GM12878 (cell line): ENCODE measurements around the gene SPATS2L. TPM values are rescaled to one million over a fixed set of nuclear protein-coding genes. Genes with fewer than 3 reads are reported as not detected.

Experiments
- ATAC-seq: fragments of 200-7000 bp; cut with Tn5 transposase; 3 replicates; pipeline ENCODE4 v1.9.1; 2020; ENCODE audit warnings: mild to moderate bottlenecking, moderate library complexity
- BruUV-seq: library from RNA; stranded (reverse); fragments of 400-500 nt; replicated peaks from 2 replicates; lab custom pipeline; 2021; lab: Mats Ljungman, UMichigan
- CTCF ChIA-PET: fragments of 300-600 bp; sonication (Branson Sonifier 250); formaldehyde crosslinking; extraction: SDS; loops from one replicate; lab custom pipeline; 2021; ENCODE audit warnings: inconsistent platforms; lab: Yijun Ruan, JAX
- POLR2A ChIA-PET: fragments of 350-600 bp; formaldehyde crosslinking; extraction: SDS; loops from one replicate; lab custom pipeline; 2021; ENCODE audit warnings: inconsistent platforms; lab: Charles Lee
- RAD21 ChIA-PET: fragments of 300-600 bp; sonication (Branson Sonifier 250); formaldehyde crosslinking; loops from one replicate; lab custom pipeline; 2023; ENCODE audit warnings: antibody characterized with exemption; ENCODE audit not compliant: unreplicated experiment; lab: Charles Lee
- SMC1A ChIA-PET: fragments of 300-600 bp; sonication (Branson Sonifier 250); formaldehyde crosslinking; loops from one replicate; lab custom pipeline; 2023; ENCODE audit not compliant: unreplicated experiment, uncharacterized antibody; lab: Charles Lee
- DNase-seq: peaks from one replicate; pipeline ENCODE4 v3.0.0-alpha.2; 2011; ENCODE audit warnings: low read depth, low spot score
- FAIRE-seq: peaks from 3 replicates; lab custom pipeline; 2011; peaks lifted over from hg19 to GRCh38; lab: Jason Lieb, UNC
- H2AFZ ChIP-seq: 2 replicates; pipeline ENCODE4 v1.6.0; 2011; ENCODE audit warnings: low read depth, low read length, control low read depth; ENCODE audit not compliant: control insufficient read depth
- H3K27ac ChIP-seq: 2 replicates; pipeline ENCODE4 v1.5.1; 2011; ENCODE audit warnings: control low read depth; ENCODE audit not compliant: control insufficient read depth, insufficient read depth
- H3K27me3 ChIP-seq, 2 experiments: replicated peaks in 1 of 2; 2 replicates each; pipeline versions ENCODE4 v1.6.0 to v1.6.1; 2011; ENCODE audit warnings: low read length in 1 of 2; ENCODE audit not compliant: control insufficient read depth in 2 of 2, insufficient read depth in 2 of 2
- H3K36me3 ChIP-seq, 2 experiments: 2 replicates each; pipeline ENCODE4 v1.5.1; 2011; ENCODE audit warnings: low read length in 1 of 2; ENCODE audit not compliant: control insufficient read depth in 2 of 2, insufficient read depth in 2 of 2
- H3K4me1 ChIP-seq: 2 replicates; pipeline ENCODE4 v1.6.1; 2011; ENCODE audit warnings: mild to moderate bottlenecking, low read length, moderate library complexity, mixed read lengths; ENCODE audit not compliant: control insufficient read depth, insufficient read depth
- H3K4me2 ChIP-seq: 2 replicates; pipeline ENCODE4 v1.6.0; 2011; ENCODE audit warnings: control low read depth; ENCODE audit not compliant: control insufficient read depth, insufficient read depth
- H3K4me3 ChIP-seq: fragments of 200-600 bp; sonication (generic); 2 replicates; pipeline ENCODE4 v1.5.1; 2016
- H3K79me2 ChIP-seq: 2 replicates; pipeline ENCODE4 v1.6.0; 2011; ENCODE audit warnings: low read length; ENCODE audit not compliant: control insufficient read depth, insufficient read depth
- H3K9ac ChIP-seq: 2 replicates; pipeline ENCODE4 v1.8.0; 2011; ENCODE audit warnings: low read length, control low read depth, mixed read lengths; ENCODE audit not compliant: control insufficient read depth, insufficient read depth
- H3K9me3 ChIP-seq: replicated peaks from 3 replicates; pipeline ENCODE4 v1.5.1; 2011; ENCODE audit warnings: mild to moderate bottlenecking, low read length; ENCODE audit not compliant: control insufficient read depth, insufficient read depth
- H4K20me1 ChIP-seq: 2 replicates; pipeline ENCODE4 v1.6.0; 2011; ENCODE audit not compliant: control insufficient read depth, insufficient read depth
- BACH1 ChIP-seq: fragments of 450-650 bp; IDR thresholded peaks from 2 replicates; pipeline ENCODE4 v1.6.1; 2017; ENCODE audit warnings: mild to moderate bottlenecking, borderline replicate concordance
- DPF2 ChIP-seq: fragments of 450-650 bp; IDR thresholded peaks from 2 replicates; pipeline ENCODE4 v1.6.1; 2017; ENCODE audit warnings: mild to moderate bottlenecking
- EP300 ChIP-seq, 2 experiments: fragments of 150-350 bp in 1 of 2; IDR thresholded peaks; 2 replicates each; pipeline ENCODE4 v1.6.1; 2011 to 2012; ENCODE audit warnings: low read depth in 2 of 2, low read length in 2 of 2, borderline replicate concordance in 1 of 2, improper control_type of control experiment in 1 of 2, inconsistent platforms in 1 of 2; ENCODE audit not compliant: control insufficient read depth in 1 of 2
- EZH2 ChIP-seq: IDR thresholded peaks from 2 replicates; pipeline ENCODE4 v1.6.1; 2012; ENCODE audit warnings: low read depth, mild to moderate bottlenecking, control low read depth, inconsistent platforms, low read length, borderline replicate concordance; ENCODE audit not compliant: control insufficient read depth
- HDGF ChIP-seq: fragments of 450-650 bp; IDR thresholded peaks from 2 replicates; pipeline ENCODE4 v1.6.1; 2016; ENCODE audit warnings: antibody characterized with exemption
- IKZF1 ChIP-seq: fragments of 450-650 bp; conservative IDR thresholded peaks from 2 replicates; pipeline ENCODE4 v1.6.1; 2017; ENCODE audit warnings: antibody characterized with exemption, mild to moderate bottlenecking
- JUND ChIP-seq: IDR thresholded peaks from 2 replicates; pipeline ENCODE4 v1.6.1; 2012; ENCODE audit warnings: low read depth, mild to moderate bottlenecking, low read length, improper control_type of control experiment, moderate library complexity
- KLF5 ChIP-seq: fragments of 450-650 bp; IDR thresholded peaks from 2 replicates; pipeline ENCODE4 v1.6.1; 2014; ENCODE audit warnings: mild to moderate bottlenecking; ENCODE audit not compliant: partially characterized antibody
- NR2F1 ChIP-seq: fragments of 450-650 bp; conservative IDR thresholded peaks from 2 replicates; pipeline ENCODE4 v1.6.1; 2017; ENCODE audit warnings: mild to moderate bottlenecking
- PAX5 ChIP-seq: IDR thresholded peaks from 2 replicates; pipeline ENCODE4 v1.6.1; 2011; ENCODE audit warnings: low read depth, low read length, borderline replicate concordance
- PML ChIP-seq: IDR thresholded peaks from 2 replicates; pipeline ENCODE4 v1.6.1; 2012; ENCODE audit warnings: low read length, inconsistent platforms
- SIN3A ChIP-seq: IDR thresholded peaks from 2 replicates; pipeline ENCODE4 v1.6.1; 2012; ENCODE audit warnings: low read depth, low read length, improper control_type of control experiment
- SREBF1 ChIP-seq: IDR thresholded peaks from 2 replicates; pipeline ENCODE4 v1.6.1; 2012; ENCODE audit warnings: mild to moderate bottlenecking, low read length
- ZBED1 ChIP-seq: IDR thresholded peaks from 2 replicates; pipeline ENCODE4 v1.6.1; 2016; ENCODE audit warnings: borderline replicate concordance
- ZNF217 ChIP-seq: fragments of 450-650 bp; IDR thresholded peaks from 2 replicates; pipeline ENCODE4 v1.6.1; 2017; ENCODE audit warnings: antibody characterized with exemption, mild to moderate bottlenecking
- WGBS: methylation state at CpG from one replicate; pipeline ENCODE4 v1.1.6; 2016; ENCODE audit warnings: low lambda C conversion rate; ENCODE audit not compliant: insufficient replicate concordance, insufficient coverage; ENCODE audit errors: missing lambda C conversion rate; 5-methylcytosine and 5-hydroxymethylcytosine counted together
- in situ Hi-C: fragments of 300-500 bp; cut with MboI; formaldehyde crosslinking; loops from 9 replicates; pipeline ENCODE4 v1.14.3; 2018; ENCODE audit warnings: mixed read lengths
- intact Hi-C: fragments of 100-400 bp; cut with micrococcal nuclease; formaldehyde crosslinking; loops from one replicate; pipeline ENCODE4 v1.14.2; 2022; ENCODE audit not compliant: unreplicated experiment
- polyA plus RNA-seq, 11 experiments: library from polyadenylated mRNA; depleted of rRNA in 4 of 11; unstranded in 6 of 11; stranded (reverse) in 5 of 11; fragments of >200 nt; fragmentation: Nextera tagmentation in 4 of 11; fragmentation: Illumina TruSeq in 1 of 11; extraction: Ambion mirVana in 4 of 11; extraction: Trizol in 1 of 11; gene quantifications; 1 replicate in 1 of 11; 2 replicates in 10 of 11; pipeline versions ENCODE4 v1.2.1 to v1.2.3, GENCODE V29; 2011 to 2016; ENCODE audit warnings: inconsistent platforms in 2 of 11, missing spikeins in 2 of 11, low read depth in 1 of 11
- total RNA-seq, 4 experiments: library from RNA; depleted of rRNA in 3 of 4; stranded (reverse); fragments of >200 nt in 3 of 4; fragmentation: Illumina TruSeq in 1 of 4; extraction: Trizol in 1 of 4; gene quantifications; 2 replicates each; pipeline versions ENCODE4 v1.2.1 to v1.2.3, GENCODE V29; 2013 to 2021
- TF ChIP-seq, protein P1 (sequence below): fragments of 450-650 bp; IDR thresholded peaks from 2 replicates; pipeline ENCODE4 v1.6.1; 2017; ENCODE audit warnings: low read depth, mild to moderate bottlenecking, moderate library complexity
- TF ChIP-seq, protein P2 (sequence below): fragments of 150-350 bp; IDR thresholded peaks from 2 replicates; pipeline ENCODE4 v1.6.1; 2016; ENCODE audit warnings: low read depth, low read length
- TF ChIP-seq, protein P3 (sequence below): fragments of 450-650 bp; IDR thresholded peaks from 2 replicates; pipeline ENCODE4 v1.6.1; 2016; ENCODE audit warnings: mild to moderate bottlenecking
- TF ChIP-seq, protein P4 (sequence below): IDR thresholded peaks from 2 replicates; pipeline ENCODE4 v1.6.1; 2011; ENCODE audit warnings: low read depth, low read length, improper control_type of control experiment, borderline replicate concordance

The SPATS2L gene
- total and polyA plus RNA-seq, 10 of the 15 experiments (the other 5 are each of a cell fraction or from before 2014, with no cell fraction given) = 5.2 to 30.0 (median 20.1) TPM

DNA sequence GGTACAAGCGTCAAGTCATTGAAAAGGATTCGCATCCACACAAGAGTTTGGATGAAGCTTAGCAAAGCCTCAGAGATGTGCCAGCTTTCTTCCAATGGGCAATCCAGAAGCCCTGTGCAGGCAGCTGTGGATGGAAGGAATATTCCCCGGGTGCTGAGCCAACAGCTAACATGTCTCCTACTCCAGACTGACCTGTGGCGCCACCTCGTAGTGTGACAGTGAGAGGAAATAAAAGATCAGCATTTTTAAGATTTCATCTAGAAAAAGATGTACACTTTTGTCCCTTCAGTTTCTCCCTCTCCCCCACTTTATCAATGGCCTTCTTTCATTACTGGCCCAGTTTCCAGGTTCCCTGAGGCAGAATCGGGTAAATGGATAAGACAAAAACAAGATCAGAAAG, 48.9 kb upstream of the SPATS2L start:
- CTCF ChIA-PET = no interaction called here
- Histone ChIP-seq H3K9me3 (no peaks in the 10 kb centered on the region), H3K79me2 (no peaks in the 10 kb centered on the region), H3K4me3 (no peak overlapping the region), H3K27me3 (0 out of 4 replicates have a peak, but pooled peaks cover 0 to 2% of the 10 kb centered on the region in 2 experiments), H3K9ac (no peak overlapping the region), H2AFZ (no peak overlapping the region), H3K36me3 (no peaks in the 10 kb centered on the region), H3K4me2 (no peak overlapping the region), H4K20me1 (no peaks in the 10 kb centered on the region), H3K27ac (no peak overlapping the region), H3K4me1 (no peaks in the 10 kb centered on the region)
- ATAC-seq (no peak), FAIRE-seq (no peak), DNase-seq (no peak)
- 70% methylated on average over 6 of the region's 6 CpGs for WGBS
- BruUV-seq = no TSS peak
- POLR2A ChIA-PET = no interaction called here
- RAD21 ChIA-PET = no interaction called here
- SMC1A ChIA-PET = no interaction called here
- intact Hi-C loops = no loop called here
- TF ChIP-seq JUND = no peak
- no peak for TF ChIP-seq ZBED1
- TF ChIP-seq, protein P1, sequence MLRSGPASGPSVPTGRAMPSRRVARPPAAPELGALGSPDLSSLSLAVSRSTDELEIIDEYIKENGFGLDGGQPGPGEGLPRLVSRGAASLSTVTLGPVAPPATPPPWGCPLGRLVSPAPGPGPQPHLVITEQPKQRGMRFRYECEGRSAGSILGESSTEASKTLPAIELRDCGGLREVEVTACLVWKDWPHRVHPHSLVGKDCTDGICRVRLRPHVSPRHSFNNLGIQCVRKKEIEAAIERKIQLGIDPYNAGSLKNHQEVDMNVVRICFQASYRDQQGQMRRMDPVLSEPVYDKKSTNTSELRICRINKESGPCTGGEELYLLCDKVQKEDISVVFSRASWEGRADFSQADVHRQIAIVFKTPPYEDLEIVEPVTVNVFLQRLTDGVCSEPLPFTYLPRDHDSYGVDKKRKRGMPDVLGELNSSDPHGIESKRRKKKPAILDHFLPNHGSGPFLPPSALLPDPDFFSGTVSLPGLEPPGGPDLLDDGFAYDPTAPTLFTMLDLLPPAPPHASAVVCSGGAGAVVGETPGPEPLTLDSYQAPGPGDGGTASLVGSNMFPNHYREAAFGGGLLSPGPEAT = no peak
- no peak for TF ChIP-seq BACH1
- no peak for TF ChIP-seq SIN3A
- TF ChIP-seq, protein P2, sequence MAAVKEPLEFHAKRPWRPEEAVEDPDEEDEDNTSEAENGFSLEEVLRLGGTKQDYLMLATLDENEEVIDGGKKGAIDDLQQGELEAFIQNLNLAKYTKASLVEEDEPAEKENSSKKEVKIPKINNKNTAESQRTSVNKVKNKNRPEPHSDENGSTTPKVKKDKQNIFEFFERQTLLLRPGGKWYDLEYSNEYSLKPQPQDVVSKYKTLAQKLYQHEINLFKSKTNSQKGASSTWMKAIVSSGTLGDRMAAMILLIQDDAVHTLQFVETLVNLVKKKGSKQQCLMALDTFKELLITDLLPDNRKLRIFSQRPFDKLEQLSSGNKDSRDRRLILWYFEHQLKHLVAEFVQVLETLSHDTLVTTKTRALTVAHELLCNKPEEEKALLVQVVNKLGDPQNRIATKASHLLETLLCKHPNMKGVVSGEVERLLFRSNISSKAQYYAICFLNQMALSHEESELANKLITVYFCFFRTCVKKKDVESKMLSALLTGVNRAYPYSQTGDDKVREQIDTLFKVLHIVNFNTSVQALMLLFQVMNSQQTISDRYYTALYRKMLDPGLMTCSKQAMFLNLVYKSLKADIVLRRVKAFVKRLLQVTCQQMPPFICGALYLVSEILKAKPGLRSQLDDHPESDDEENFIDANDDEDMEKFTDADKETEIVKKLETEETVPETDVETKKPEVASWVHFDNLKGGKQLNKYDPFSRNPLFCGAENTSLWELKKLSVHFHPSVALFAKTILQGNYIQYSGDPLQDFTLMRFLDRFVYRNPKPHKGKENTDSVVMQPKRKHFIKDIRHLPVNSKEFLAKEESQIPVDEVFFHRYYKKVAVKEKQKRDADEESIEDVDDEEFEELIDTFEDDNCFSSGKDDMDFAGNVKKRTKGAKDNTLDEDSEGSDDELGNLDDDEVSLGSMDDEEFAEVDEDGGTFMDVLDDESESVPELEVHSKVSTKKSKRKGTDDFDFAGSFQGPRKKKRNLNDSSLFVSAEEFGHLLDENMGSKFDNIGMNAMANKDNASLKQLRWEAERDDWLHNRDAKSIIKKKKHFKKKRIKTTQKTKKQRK = no peak
- no peak for TF ChIP-seq DPF2
- TF ChIP-seq KLF5 = no peak
- no peak for TF ChIP-seq HDGF
- TF ChIP-seq, protein P3, sequence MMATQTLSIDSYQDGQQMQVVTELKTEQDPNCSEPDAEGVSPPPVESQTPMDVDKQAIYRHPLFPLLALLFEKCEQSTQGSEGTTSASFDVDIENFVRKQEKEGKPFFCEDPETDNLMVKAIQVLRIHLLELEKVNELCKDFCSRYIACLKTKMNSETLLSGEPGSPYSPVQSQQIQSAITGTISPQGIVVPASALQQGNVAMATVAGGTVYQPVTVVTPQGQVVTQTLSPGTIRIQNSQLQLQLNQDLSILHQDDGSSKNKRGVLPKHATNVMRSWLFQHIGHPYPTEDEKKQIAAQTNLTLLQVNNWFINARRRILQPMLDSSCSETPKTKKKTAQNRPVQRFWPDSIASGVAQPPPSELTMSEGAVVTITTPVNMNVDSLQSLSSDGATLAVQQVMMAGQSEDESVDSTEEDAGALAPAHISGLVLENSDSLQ = no peak
- TF ChIP-seq, protein P4, sequence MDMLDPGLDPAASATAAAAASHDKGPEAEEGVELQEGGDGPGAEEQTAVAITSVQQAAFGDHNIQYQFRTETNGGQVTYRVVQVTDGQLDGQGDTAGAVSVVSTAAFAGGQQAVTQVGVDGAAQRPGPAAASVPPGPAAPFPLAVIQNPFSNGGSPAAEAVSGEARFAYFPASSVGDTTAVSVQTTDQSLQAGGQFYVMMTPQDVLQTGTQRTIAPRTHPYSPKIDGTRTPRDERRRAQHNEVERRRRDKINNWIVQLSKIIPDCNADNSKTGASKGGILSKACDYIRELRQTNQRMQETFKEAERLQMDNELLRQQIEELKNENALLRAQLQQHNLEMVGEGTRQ = no peak
- TF ChIP-seq SREBF1 = no peak
- no peak for TF ChIP-seq PAX5
- TF ChIP-seq EP300 (IDR thresholded peaks at IDR 0.05; ENCODE audit: borderline replicate concordance in 1 of 2, control insufficient read depth in 1 of 2, low read depth in 2 of 2, low read length in 2 of 2) = no peak
- no peak for TF ChIP-seq IKZF1
- TF ChIP-seq PML = no peak
- TF ChIP-seq EZH2 = no peak
- no peak for TF ChIP-seq NR2F1
- TF ChIP-seq ZNF217 = no peak
- in situ Hi-C loops = no loop called here
